ENCODE results near the gene MFGE8. TPM values are rescaled to one million over a fixed set of nuclear protein-coding genes. Genes with fewer than 3 reads are reported as not detected.
"Not testable (repeated sequence)": the region's sequence is repeated elsewhere in the genome, so short reads cannot be mapped to it uniquely, and the experiment has no call there.

MFGE8 gene
- total RNA-seq, 1 experiment from 2014 or later: 409 TPM

DNA sequence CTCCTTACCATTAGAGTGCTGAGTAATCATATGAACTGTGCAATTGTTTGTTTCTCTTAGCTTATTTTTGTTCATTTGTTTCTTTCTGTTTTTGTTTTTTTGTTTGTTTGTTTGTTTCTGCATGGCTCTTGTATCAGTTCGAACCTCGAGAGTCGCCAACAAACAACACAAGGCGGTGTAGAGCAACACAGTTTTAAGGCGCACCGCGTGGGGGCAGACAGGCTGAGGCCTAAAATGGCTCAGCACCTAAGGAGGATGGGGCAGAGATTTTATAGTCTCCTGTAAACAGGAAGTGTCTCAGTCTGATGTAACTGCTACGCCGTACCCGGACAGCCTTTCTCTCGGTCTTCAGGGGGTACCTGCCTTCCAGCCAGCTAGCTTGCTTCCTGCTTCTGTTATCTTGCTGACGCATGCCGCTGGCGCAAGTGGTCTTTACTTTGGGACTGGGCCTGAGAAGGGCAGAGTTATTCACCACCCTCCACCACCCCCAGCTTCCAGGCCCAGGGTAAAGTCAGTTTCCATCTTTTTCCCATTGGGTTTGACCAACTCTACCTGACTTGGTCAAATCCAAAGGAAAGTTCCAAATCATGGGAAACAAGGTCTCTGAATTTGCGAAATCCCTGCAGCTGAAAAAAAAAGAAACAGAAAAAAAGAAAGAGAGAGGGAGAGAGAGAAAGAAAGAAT lies 25.8 kb upstream of the MFGE8 start:
- Histone ChIP-seq H3K27me3 (replicated peaks; ENCODE audit: control insufficient read depth, insufficient read depth, low read length) (no peaks in the 10 kb centered on the region), H3K4me3 (ENCODE audit: low read depth, low read length) (no peak overlapping the region), H3K9me3 (no peaks in the 10 kb centered on the region; the same call in 1 of the 2 replicates), H3K36me3 (ENCODE audit: control insufficient read depth, insufficient read depth, low read length) (no peaks in the 10 kb centered on the region), H3K4me1 (peaks cover 8% of the 10 kb centered on the region)
- POLR2A ChIA-PET: no interaction called here
- Mint-ChIP-seq H3K9me3 (ENCODE audit: unreplicated experiment) (no peaks in the 10 kb centered on the region), H3K27ac (ENCODE audit: unreplicated experiment) (no peak overlapping the region), H3K4me3 (ENCODE audit: unreplicated experiment) (no peak overlapping the region), H3K27me3 (ENCODE audit: insufficient read depth, unreplicated experiment) (no peaks in the 10 kb centered on the region), H3K36me3 (ENCODE audit: insufficient read depth, unreplicated experiment) (peaks cover 5% of the 10 kb centered on the region), H3K4me1 (ENCODE audit: low read depth, unreplicated experiment) (no peaks in the 10 kb centered on the region)
- CTCF ChIA-PET: no interaction called here
- DNase-seq: no peak
- intact Hi-C loops (cut with micrococcal nuclease; ENCODE audit: unreplicated experiment): no loop called here
- TF ChIP-seq, protein P1, sequence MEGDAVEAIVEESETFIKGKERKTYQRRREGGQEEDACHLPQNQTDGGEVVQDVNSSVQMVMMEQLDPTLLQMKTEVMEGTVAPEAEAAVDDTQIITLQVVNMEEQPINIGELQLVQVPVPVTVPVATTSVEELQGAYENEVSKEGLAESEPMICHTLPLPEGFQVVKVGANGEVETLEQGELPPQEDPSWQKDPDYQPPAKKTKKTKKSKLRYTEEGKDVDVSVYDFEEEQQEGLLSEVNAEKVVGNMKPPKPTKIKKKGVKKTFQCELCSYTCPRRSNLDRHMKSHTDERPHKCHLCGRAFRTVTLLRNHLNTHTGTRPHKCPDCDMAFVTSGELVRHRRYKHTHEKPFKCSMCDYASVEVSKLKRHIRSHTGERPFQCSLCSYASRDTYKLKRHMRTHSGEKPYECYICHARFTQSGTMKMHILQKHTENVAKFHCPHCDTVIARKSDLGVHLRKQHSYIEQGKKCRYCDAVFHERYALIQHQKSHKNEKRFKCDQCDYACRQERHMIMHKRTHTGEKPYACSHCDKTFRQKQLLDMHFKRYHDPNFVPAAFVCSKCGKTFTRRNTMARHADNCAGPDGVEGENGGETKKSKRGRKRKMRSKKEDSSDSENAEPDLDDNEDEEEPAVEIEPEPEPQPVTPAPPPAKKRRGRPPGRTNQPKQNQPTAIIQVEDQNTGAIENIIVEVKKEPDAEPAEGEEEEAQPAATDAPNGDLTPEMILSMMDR (IDR thresholded peaks at IDR 0.05; ENCODE audit: insufficient read depth in 1 of 2, low read depth in 1 of 2, low read length in 1 of 2, severe bottlenecking in 1 of 2, unreplicated experiment in 1 of 2): no peak
- BruUV-seq (replicated peaks): no TSS peak

DNA sequence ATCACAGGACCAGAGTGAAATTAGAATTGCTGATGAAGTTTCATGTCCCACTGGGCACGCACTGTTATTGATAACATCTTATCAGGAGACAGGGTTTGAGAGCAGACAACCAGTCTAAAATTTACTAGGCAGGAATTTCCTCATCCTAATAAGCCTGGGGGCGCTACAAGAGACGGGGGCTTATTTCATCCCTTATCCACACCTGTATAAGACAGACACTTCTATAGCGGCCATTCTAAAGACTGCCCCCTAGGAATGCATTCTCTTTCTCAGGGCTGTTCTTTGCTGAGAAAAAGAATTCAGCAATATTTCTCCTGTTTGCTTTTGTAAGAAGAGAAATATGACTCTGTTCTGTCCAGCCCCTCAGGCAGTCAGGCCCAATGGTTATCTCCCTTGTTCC lies 21.3 kb upstream of the MFGE8 start:
- H3K4me1 Mint-ChIP-seq (ENCODE audit: low read depth, unreplicated experiment): peaks cover 13% of the 10 kb centered on the region
- H3K27me3 Mint-ChIP-seq (ENCODE audit: insufficient read depth, unreplicated experiment); H3K27me3 ChIP-seq (replicated peaks; ENCODE audit: control insufficient read depth, insufficient read depth, low read length); H3K36me3 ChIP-seq (ENCODE audit: control insufficient read depth, insufficient read depth, low read length); H3K9me3 ChIP-seq; POLR2A ChIA-PET; DNase-seq; H3K4me3 ChIP-seq (ENCODE audit: low read depth, low read length); H3K27ac Mint-ChIP-seq (ENCODE audit: unreplicated experiment); BruUV-seq (replicated peaks); H3K36me3 Mint-ChIP-seq (ENCODE audit: insufficient read depth, unreplicated experiment); CTCF ChIA-PET; H3K4me3 Mint-ChIP-seq (ENCODE audit: unreplicated experiment); H3K9me3 Mint-ChIP-seq (ENCODE audit: unreplicated experiment); intact Hi-C loops (cut with micrococcal nuclease; ENCODE audit: unreplicated experiment): not testable (repeated sequence)
- peaks cover 16% of the 10 kb centered on the region for H3K4me1 ChIP-seq

DNA sequence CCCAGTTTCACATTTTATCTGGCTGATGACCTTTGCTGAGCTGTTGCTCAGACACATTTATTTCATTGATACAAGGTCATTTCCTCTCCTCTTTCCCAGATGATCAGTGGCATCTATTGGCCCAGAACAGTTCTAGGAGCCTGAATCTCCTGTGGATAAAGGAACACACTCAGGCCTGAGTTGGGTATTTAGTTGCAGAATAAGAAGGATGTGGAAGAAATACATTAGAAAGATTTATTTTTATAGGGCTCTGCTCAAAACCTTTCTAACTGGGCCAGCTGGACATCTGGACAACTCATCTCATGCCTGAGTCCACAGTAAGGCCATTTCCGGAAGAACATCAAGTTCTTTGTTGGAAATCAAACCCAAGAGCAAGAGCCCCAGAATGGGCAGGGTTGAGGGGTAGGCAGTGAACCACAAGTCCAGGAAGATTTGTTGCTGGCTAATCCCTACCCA lies 19.7 kb upstream of the MFGE8 start:
- H3K27me3 ChIP-seq (replicated peaks; ENCODE audit: control insufficient read depth, insufficient read depth, low read length): no peaks in the 10 kb centered on the region
- peaks cover 13% of the 10 kb centered on the region for H3K4me1 Mint-ChIP-seq (ENCODE audit: low read depth, unreplicated experiment)
- H3K9me3 Mint-ChIP-seq (ENCODE audit: unreplicated experiment): no peaks in the 10 kb centered on the region
- peaks cover 16% of the 10 kb centered on the region for H3K4me1 ChIP-seq
- CTCF ChIA-PET: no interaction called here
- no peaks in the 10 kb centered on the region; the same call in 1 of the 2 replicates for H3K9me3 ChIP-seq
- no peak for DNase-seq
- H3K27me3 Mint-ChIP-seq (ENCODE audit: insufficient read depth, unreplicated experiment): no peaks in the 10 kb centered on the region
- POLR2A ChIA-PET: no interaction called here
- intact Hi-C loops (cut with micrococcal nuclease; ENCODE audit: unreplicated experiment): loop anchor here (2.0 kb wide), 2 partner anchors 20 to 62 kb away; partner anchors contain the start of gene MFGE8
- no peak overlapping the region for H3K4me3 ChIP-seq (ENCODE audit: low read depth, low read length)
- peak overlapping the region; percentile 64 for H3K27ac Mint-ChIP-seq (ENCODE audit: unreplicated experiment)
- no peaks in the 10 kb centered on the region for H3K36me3 ChIP-seq (ENCODE audit: control insufficient read depth, insufficient read depth, low read length)
- TF ChIP-seq, protein P1 (IDR thresholded peaks at IDR 0.05; ENCODE audit: insufficient read depth in 1 of 2, low read depth in 1 of 2, low read length in 1 of 2, severe bottlenecking in 1 of 2, unreplicated experiment in 1 of 2): no peak
- H3K4me3 Mint-ChIP-seq (ENCODE audit: unreplicated experiment): no peak overlapping the region
- TSS peak; percentile 70 for BruUV-seq (replicated peaks)
- no peaks in the 10 kb centered on the region for H3K36me3 Mint-ChIP-seq (ENCODE audit: insufficient read depth, unreplicated experiment)
